SK-N-SH treated with all-trans-retinoic acid at 6 μM for 48 hours (cell line): ENCODE results near the gene GFI1.

Experiments
- ARNTL ChIP-seq: fragments of 450-650 bp; formaldehyde crosslinking; IDR thresholded peaks from 2 replicates; pipeline ENCODE4 v1.5.0; 2020; ENCODE audit warnings: low read depth, mild to moderate bottlenecking, moderate library complexity, borderline replicate concordance
- GLIS3 ChIP-seq: fragments of 250-450 bp; sonication (Bioruptor Pico); IDR thresholded peaks from 2 replicates; pipeline ENCODE4 v1.5.0; 2020; ENCODE audit warnings: mild to moderate bottlenecking, moderate library complexity
- OSR1 ChIP-seq: fragments of 250-450 bp; sonication (Bioruptor Pico); IDR thresholded peaks from 2 replicates; pipeline ENCODE4 v1.8.0; 2022; ENCODE audit warnings: moderate library complexity, mild to moderate bottlenecking, inconsistent platforms
- SNAI2 ChIP-seq: fragments of 250-450 bp; sonication (Bioruptor Pico); IDR thresholded peaks from 2 replicates; pipeline ENCODE4 v1.5.0; 2020; ENCODE audit warnings: mild to moderate bottlenecking, moderate library complexity
- ZFP3 ChIP-seq: fragments of 250-450 bp; sonication (Bioruptor Pico); IDR thresholded peaks from 2 replicates; pipeline ENCODE4 v1.5.0; 2020; ENCODE audit warnings: mild to moderate bottlenecking, moderate library complexity
- ZFP30 ChIP-seq: fragments of 450-650 bp; formaldehyde crosslinking; IDR thresholded peaks from 2 replicates; pipeline ENCODE4 v1.5.0; 2022; ENCODE audit warnings: mild to moderate bottlenecking, moderate library complexity
- ZNF8 ChIP-seq: fragments of 450-650 bp; formaldehyde crosslinking; IDR thresholded peaks from 2 replicates; pipeline ENCODE4 v1.5.0; 2020; ENCODE audit warnings: mild to moderate bottlenecking, moderate library complexity
- TF ChIP-seq, protein P1 (sequence below): fragments of 250-450 bp; sonication (Bioruptor Pico); IDR thresholded peaks from 2 replicates; pipeline ENCODE4 v1.8.0; 2020; ENCODE audit warnings: mild to moderate bottlenecking, moderate library complexity, borderline replicate concordance

DNA sequence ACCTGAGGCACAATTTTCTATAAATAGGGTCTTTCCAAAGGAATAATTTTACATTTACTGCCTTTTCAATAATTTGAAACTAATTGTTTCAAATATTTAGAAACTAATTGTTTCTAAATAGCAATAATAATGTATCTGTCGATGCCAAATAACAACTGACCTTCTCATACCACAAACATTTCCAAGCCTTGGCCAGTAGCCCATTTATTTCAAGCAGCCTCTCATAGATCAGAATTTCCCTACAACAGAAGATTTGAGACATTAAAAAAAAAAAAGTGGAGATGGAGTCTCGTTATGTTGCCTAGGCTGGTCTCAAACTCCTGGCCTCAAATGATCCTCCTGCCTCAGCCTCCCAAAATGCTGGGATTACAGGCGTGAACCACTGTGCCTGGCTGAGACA lies 2.1 kb upstream of the GFI1 start:
- TF ChIP-seq GLIS3 (CRISPR knock-in tag), result no peak
- TF ChIP-seq SNAI2, result no peak
- no peak for TF ChIP-seq ARNTL (CRISPR knock-in tag)
- no peak for TF ChIP-seq ZFP3
- TF ChIP-seq, protein P1, sequence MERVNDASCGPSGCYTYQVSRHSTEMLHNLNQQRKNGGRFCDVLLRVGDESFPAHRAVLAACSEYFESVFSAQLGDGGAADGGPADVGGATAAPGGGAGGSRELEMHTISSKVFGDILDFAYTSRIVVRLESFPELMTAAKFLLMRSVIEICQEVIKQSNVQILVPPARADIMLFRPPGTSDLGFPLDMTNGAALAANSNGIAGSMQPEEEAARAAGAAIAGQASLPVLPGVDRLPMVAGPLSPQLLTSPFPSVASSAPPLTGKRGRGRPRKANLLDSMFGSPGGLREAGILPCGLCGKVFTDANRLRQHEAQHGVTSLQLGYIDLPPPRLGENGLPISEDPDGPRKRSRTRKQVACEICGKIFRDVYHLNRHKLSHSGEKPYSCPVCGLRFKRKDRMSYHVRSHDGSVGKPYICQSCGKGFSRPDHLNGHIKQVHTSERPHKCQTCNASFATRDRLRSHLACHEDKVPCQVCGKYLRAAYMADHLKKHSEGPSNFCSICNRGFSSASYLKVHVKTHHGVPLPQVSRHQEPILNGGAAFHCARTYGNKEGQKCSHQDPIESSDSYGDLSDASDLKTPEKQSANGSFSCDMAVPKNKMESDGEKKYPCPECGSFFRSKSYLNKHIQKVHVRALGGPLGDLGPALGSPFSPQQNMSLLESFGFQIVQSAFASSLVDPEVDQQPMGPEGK (CRISPR knock-in tag), result no peak
- no peak for TF ChIP-seq ZNF8
- TF ChIP-seq OSR1 (CRISPR knock-in tag), result no peak
- no peak for TF ChIP-seq ZFP30
